Measurements from ENCODE around the gene KIF4A. TPM values are rescaled to one million over a fixed set of nuclear protein-coding genes. Genes with fewer than 3 reads are reported as not detected.
A peak's percentile ranks its signal among the peaks of the same experiment; 100 is the strongest.

KIF4A gene
- total and polyA plus RNA-seq, 2 of the 13 experiments (the other 11 are each of a cell fraction or from before 2014, with no cell fraction given), result 9.4 to 28.2 TPM

DNA sequence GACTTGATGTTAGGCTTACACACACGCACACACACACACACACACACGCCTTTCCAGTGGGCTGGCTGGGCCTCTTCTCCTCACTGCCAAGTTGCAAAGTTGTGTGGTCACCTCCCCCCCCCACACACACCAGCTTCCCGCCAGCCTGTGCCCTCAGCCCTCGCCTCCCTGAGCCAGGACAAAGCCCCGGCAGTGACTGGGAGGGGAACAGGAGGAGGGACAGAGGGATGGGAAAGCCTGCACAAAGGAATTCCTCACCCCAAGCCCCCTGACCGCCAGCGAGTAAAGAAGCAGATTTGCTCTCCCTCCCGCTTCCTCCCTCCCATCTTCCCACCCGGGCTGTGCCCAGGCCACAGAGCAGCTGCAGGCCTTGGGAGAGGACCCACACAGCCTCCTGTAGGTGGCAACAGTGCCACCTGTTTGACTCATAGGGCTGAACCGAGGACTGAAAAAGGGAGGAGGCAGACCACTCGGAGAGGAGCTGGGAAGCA lies 133.0 kb downstream of the KIF4A start, which contains the start of gene GDPD2:
TSS of gene GDPD2 (plus strand) at position 464 of the 491 bp plus-strand sequence. CDS start 1,671 bp downstream, outside the sequence.
- intact Hi-C loops (cut with micrococcal nuclease; ENCODE audit: unreplicated experiment), result loop anchor here (10.0 kb wide), 1 partner anchor 242 kb away; no protein-coding TSS in a partner anchor
- no TSS peak for BruUV-seq (replicated peaks)
- no peaks in the 10 kb centered on the region for H3K79me2 ChIP-seq (ENCODE audit: insufficient read depth, low read length)
- H3K4me1 ChIP-seq (ENCODE audit: insufficient read depth, low read length), result peaks cover 18% of the 10 kb centered on the region
- H3K27ac ChIP-seq (ENCODE audit: extremely low read length, insufficient read depth, low read length), result no peak within 1 kb of the TSS
- H3K9me3 ChIP-seq (ENCODE audit: low read length), result no peaks in the 10 kb centered on the region
- DNase-seq (ENCODE audit: low spot score), result peak; percentile 50
- H3K4me2 ChIP-seq (ENCODE audit: low read depth, low read length), result peak within 1 kb of the TSS; percentile 32; the same call in 1 of the 2 replicates
- no peaks in the 10 kb centered on the region for H4K20me1 ChIP-seq (ENCODE audit: insufficient read depth, low read length)
- no peak within 1 kb of the TSS for H3K9ac ChIP-seq (ENCODE audit: insufficient read depth, low read depth, low read length)
- no peaks in the 10 kb centered on the region; a peak in 1 of 5 replicates for H3K36me3 ChIP-seq (replicated peaks in 1 of 2; ENCODE audit: control insufficient read depth in 1 of 2, insufficient read depth in 2 of 2, low read length in 2 of 2)
- peak; percentile 95 for ATAC-seq
- WGBS (ENCODE audit: low lambda C conversion rate), result 19% methylated on average over 5 of the region's 11 CpGs
- ChIA-PET CTCF (ENCODE audit: low intra/inter-chr PET ratio, low total read pairs) (interaction anchor here (1.3 kb wide), 1 partner anchor 242 kb away, joined by 6 read pairs; no protein-coding TSS in a partner anchor), POLR2A (interaction anchor here (1.1 to 2.0 kb wide), 2 partner anchors 11 to 242 kb away, joined by 5 to 9 read pairs; no protein-coding TSS in a partner anchor)
- no peaks in the 10 kb centered on the region for H3K27me3 ChIP-seq (ENCODE audit: control insufficient read depth in 1 of 2, insufficient read depth in 2 of 2, low read length in 2 of 2)
- H2AFZ ChIP-seq (ENCODE audit: low read length), result no peak within 1 kb of the TSS
- no peak within 1 kb of the TSS for H3K4me3 ChIP-seq (replicated peaks in 1 of 3; ENCODE audit: insufficient read depth in 1 of 3, low read depth in 2 of 3, low read length in 3 of 3)
- in situ Hi-C loops (cut with HindIII; ENCODE audit: extremely low pct_ligation_motif_present, low pct_unique_long_range_greater_than_20kb), result no loop called here
- FAIRE-seq, result peak; percentile 79
- TF ChIP-seq, protein P1, sequence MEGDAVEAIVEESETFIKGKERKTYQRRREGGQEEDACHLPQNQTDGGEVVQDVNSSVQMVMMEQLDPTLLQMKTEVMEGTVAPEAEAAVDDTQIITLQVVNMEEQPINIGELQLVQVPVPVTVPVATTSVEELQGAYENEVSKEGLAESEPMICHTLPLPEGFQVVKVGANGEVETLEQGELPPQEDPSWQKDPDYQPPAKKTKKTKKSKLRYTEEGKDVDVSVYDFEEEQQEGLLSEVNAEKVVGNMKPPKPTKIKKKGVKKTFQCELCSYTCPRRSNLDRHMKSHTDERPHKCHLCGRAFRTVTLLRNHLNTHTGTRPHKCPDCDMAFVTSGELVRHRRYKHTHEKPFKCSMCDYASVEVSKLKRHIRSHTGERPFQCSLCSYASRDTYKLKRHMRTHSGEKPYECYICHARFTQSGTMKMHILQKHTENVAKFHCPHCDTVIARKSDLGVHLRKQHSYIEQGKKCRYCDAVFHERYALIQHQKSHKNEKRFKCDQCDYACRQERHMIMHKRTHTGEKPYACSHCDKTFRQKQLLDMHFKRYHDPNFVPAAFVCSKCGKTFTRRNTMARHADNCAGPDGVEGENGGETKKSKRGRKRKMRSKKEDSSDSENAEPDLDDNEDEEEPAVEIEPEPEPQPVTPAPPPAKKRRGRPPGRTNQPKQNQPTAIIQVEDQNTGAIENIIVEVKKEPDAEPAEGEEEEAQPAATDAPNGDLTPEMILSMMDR (CRISPR knock-in tag; IDR thresholded peaks at IDR 0.05), result peak; percentile 74
- TF ChIP-seq HNRNPL (IDR thresholded peaks at IDR 0.05; ENCODE audit: low read depth, low read length), result 0 out of 2 replicates have a peak, but pooled peaks have one; percentile 42
- TF ChIP-seq ZBTB42 (CRISPR knock-in tag; IDR thresholded peaks at IDR 0.05), result no peak
- TF ChIP-seq ZNF326 (CRISPR knock-in tag; IDR thresholded peaks at IDR 0.05; ENCODE audit: borderline replicate concordance), result no peak
- TF ChIP-seq, protein P2, sequence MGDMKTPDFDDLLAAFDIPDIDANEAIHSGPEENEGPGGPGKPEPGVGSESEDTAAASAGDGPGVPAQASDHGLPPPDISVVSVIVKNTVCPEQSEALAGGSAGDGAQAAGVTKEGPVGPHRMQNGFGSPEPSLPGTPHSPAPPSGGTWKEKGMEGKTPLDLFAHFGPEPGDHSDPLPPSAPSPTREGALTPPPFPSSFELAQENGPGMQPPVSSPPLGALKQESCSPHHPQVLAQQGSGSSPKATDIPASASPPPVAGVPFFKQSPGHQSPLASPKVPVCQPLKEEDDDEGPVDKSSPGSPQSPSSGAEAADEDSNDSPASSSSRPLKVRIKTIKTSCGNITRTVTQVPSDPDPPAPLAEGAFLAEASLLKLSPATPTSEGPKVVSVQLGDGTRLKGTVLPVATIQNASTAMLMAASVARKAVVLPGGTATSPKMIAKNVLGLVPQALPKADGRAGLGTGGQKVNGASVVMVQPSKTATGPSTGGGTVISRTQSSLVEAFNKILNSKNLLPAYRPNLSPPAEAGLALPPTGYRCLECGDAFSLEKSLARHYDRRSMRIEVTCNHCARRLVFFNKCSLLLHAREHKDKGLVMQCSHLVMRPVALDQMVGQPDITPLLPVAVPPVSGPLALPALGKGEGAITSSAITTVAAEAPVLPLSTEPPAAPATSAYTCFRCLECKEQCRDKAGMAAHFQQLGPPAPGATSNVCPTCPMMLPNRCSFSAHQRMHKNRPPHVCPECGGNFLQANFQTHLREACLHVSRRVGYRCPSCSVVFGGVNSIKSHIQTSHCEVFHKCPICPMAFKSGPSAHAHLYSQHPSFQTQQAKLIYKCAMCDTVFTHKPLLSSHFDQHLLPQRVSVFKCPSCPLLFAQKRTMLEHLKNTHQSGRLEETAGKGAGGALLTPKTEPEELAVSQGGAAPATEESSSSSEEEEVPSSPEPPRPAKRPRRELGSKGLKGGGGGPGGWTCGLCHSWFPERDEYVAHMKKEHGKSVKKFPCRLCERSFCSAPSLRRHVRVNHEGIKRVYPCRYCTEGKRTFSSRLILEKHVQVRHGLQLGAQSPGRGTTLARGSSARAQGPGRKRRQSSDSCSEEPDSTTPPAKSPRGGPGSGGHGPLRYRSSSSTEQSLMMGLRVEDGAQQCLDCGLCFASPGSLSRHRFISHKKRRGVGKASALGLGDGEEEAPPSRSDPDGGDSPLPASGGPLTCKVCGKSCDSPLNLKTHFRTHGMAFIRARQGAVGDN (CRISPR knock-in tag; IDR thresholded peaks at IDR 0.05), result 0 out of 2 replicates have a peak, but pooled peaks have one; percentile 13
- peak; percentile 64 for TF ChIP-seq STAG1 (CRISPR knock-in tag; IDR thresholded peaks at IDR 0.05)
- TF ChIP-seq, protein P3, sequence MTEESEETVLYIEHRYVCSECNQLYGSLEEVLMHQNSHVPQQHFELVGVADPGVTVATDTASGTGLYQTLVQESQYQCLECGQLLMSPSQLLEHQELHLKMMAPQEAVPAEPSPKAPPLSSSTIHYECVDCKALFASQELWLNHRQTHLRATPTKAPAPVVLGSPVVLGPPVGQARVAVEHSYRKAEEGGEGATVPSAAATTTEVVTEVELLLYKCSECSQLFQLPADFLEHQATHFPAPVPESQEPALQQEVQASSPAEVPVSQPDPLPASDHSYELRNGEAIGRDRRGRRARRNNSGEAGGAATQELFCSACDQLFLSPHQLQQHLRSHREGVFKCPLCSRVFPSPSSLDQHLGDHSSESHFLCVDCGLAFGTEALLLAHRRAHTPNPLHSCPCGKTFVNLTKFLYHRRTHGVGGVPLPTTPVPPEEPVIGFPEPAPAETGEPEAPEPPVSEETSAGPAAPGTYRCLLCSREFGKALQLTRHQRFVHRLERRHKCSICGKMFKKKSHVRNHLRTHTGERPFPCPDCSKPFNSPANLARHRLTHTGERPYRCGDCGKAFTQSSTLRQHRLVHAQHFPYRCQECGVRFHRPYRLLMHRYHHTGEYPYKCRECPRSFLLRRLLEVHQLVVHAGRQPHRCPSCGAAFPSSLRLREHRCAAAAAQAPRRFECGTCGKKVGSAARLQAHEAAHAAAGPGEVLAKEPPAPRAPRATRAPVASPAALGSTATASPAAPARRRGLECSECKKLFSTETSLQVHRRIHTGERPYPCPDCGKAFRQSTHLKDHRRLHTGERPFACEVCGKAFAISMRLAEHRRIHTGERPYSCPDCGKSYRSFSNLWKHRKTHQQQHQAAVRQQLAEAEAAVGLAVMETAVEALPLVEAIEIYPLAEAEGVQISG (CRISPR knock-in tag; IDR thresholded peaks at IDR 0.05), result no peak
- TF ChIP-seq KDM6A (CRISPR knock-in tag; IDR thresholded peaks at IDR 0.05; ENCODE audit: low read depth), result no peak
- no peak for TF ChIP-seq ADNP (CRISPR knock-in tag; IDR thresholded peaks at IDR 0.05)
- TF ChIP-seq XRCC5 (optimal IDR thresholded peaks at IDR 0.05; ENCODE audit: low read length), result peak; percentile 37
- TF ChIP-seq, protein P4, sequence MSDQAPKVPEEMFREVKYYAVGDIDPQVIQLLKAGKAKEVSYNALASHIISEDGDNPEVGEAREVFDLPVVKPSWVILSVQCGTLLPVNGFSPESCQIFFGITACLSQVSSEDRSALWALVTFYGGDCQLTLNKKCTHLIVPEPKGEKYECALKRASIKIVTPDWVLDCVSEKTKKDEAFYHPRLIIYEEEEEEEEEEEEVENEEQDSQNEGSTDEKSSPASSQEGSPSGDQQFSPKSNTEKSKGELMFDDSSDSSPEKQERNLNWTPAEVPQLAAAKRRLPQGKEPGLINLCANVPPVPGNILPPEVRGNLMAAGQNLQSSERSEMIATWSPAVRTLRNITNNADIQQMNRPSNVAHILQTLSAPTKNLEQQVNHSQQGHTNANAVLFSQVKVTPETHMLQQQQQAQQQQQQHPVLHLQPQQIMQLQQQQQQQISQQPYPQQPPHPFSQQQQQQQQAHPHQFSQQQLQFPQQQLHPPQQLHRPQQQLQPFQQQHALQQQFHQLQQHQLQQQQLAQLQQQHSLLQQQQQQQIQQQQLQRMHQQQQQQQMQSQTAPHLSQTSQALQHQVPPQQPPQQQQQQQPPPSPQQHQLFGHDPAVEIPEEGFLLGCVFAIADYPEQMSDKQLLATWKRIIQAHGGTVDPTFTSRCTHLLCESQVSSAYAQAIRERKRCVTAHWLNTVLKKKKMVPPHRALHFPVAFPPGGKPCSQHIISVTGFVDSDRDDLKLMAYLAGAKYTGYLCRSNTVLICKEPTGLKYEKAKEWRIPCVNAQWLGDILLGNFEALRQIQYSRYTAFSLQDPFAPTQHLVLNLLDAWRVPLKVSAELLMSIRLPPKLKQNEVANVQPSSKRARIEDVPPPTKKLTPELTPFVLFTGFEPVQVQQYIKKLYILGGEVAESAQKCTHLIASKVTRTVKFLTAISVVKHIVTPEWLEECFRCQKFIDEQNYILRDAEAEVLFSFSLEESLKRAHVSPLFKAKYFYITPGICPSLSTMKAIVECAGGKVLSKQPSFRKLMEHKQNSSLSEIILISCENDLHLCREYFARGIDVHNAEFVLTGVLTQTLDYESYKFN (CRISPR knock-in tag; conservative IDR thresholded peaks at IDR 0.05), result no peak
- peak; percentile 37; the same call in 1 of the 2 replicates for TF ChIP-seq RAD21 (CRISPR knock-in tag; IDR thresholded peaks at IDR 0.05)

Data from HepG2 (cell line).